ENCODE results near the gene SHH. TPM values are rescaled to one million over a fixed set of nuclear protein-coding genes. Genes with fewer than 3 reads are reported as not detected.

Gene SHH
- total RNA-seq, 1 donor from 2014 or later, result not detected

Other genes starting within 250 kb of the SHH start
- gene RBM33, start 167.8 kb downstream of the SHH start, total RNA-seq, result 43.7 TPM